ENCODE measurements around the gene ZNF14. TPM values are rescaled to one million over a fixed set of nuclear protein-coding genes. Genes with fewer than 3 reads are reported as not detected.

The ZNF14 gene
- total RNA-seq, 4 donors from 2014 or later = 5.6 to 29.1 (median 20.4) TPM

GRCh38 chr19:19737559-19738332 lies 4.8 kb upstream of the ZNF14 start:
- Histone ChIP-seq H3K4me3 (no peak overlapping the region), H3K36me3 (no peaks in the 10 kb centered on the region), H3K27ac (no peak overlapping the region), H3K27me3 (no peaks in the 10 kb centered on the region), H3K9me3 (no peaks in the 10 kb centered on the region), H3K4me1 (no peaks in the 10 kb centered on the region)
- intact Hi-C loops (cut with DNase I; ENCODE audit: low total_unique reads) = no loop called here
- no peak for DNase-seq
- no peak for TF ChIP-seq POLR2A (IDR thresholded peaks at IDR 0.05)
- TF ChIP-seq, protein P1, sequence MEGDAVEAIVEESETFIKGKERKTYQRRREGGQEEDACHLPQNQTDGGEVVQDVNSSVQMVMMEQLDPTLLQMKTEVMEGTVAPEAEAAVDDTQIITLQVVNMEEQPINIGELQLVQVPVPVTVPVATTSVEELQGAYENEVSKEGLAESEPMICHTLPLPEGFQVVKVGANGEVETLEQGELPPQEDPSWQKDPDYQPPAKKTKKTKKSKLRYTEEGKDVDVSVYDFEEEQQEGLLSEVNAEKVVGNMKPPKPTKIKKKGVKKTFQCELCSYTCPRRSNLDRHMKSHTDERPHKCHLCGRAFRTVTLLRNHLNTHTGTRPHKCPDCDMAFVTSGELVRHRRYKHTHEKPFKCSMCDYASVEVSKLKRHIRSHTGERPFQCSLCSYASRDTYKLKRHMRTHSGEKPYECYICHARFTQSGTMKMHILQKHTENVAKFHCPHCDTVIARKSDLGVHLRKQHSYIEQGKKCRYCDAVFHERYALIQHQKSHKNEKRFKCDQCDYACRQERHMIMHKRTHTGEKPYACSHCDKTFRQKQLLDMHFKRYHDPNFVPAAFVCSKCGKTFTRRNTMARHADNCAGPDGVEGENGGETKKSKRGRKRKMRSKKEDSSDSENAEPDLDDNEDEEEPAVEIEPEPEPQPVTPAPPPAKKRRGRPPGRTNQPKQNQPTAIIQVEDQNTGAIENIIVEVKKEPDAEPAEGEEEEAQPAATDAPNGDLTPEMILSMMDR (IDR thresholded peaks at IDR 0.05) = no peak

GRCh38 chr19:19721896-19722295 lies 11.0 kb downstream of the ZNF14 start:
- Histone ChIP-seq H3K27me3 (no peaks in the 10 kb centered on the region), H3K9me3 (peaks cover 3 to 58% of the 10 kb centered on the region in 2 donors), H3K4me3 (no peak overlapping the region), H3K27ac (no peak overlapping the region), H3K36me3 (no peaks in the 10 kb centered on the region), H3K4me1 (no peaks in the 10 kb centered on the region)
- TF ChIP-seq POLR2A (IDR thresholded peaks at IDR 0.05) = no peak
- TF ChIP-seq, protein P1 (IDR thresholded peaks at IDR 0.05) = no peak
- intact Hi-C loops (cut with DNase I; ENCODE audit: low total_unique reads) = no loop called here
- no peak for DNase-seq

DNA sequence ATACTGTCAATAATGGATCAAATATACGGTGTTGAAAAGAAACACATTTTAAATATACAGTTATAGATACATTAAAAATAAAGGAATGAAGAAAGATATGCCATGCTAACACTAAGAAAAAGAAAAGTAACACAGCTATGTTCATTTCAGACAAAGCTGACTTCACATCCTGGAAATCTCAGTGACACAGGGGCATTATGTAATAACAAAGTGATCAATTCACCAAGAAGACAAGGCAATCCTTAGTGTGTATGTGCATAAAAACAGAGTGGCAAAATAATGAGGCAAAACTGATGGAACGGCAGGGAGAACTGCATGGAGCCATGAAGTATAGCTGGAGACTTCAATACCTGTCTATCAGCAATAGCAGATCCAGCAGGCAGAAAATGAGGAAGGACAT lies 13.1 kb downstream of the ZNF14 start:
- intact Hi-C loops (cut with DNase I; ENCODE audit: low total_unique reads) = no loop called here
- TF ChIP-seq, protein P1 (IDR thresholded peaks at IDR 0.05) = no peak
- TF ChIP-seq POLR2A (IDR thresholded peaks at IDR 0.05) = no peak
- no peaks in the 10 kb centered on the region for H3K4me1 ChIP-seq
- H3K4me3 ChIP-seq = no peak overlapping the region
- H3K27ac ChIP-seq = no peak overlapping the region
- no peak for DNase-seq
- H3K36me3 ChIP-seq = no peaks in the 10 kb centered on the region
- no peaks in the 10 kb centered on the region for H3K27me3 ChIP-seq
- peaks cover 3 to 78% of the 10 kb centered on the region in 2 donors for H3K9me3 ChIP-seq

GRCh38 chr19:19711934-19712828 lies 20.7 kb downstream of the ZNF14 start:
- no peak for DNase-seq
- H3K9me3 ChIP-seq = peaks cover 0 to 95% of the 10 kb centered on the region in 2 donors
- no peaks in the 10 kb centered on the region for H3K36me3 ChIP-seq
- H3K4me1 ChIP-seq = no peaks in the 10 kb centered on the region
- TF ChIP-seq POLR2A (IDR thresholded peaks at IDR 0.05) = no peak
- TF ChIP-seq, protein P1 (IDR thresholded peaks at IDR 0.05) = no peak
- H3K27ac ChIP-seq = no peak overlapping the region
- no peaks in the 10 kb centered on the region for H3K27me3 ChIP-seq
- intact Hi-C loops (cut with DNase I; ENCODE audit: low total_unique reads) = no loop called here
- no peak overlapping the region for H3K4me3 ChIP-seq
